C4-2B (cell line): Measurements from ENCODE around the gene CERS5.

Experiments used
- CTCF ChIP-seq: fragments of 450-650 bp; conservative IDR thresholded peaks from 2 replicates; pipeline ENCODE4 v1.5.1; 2017; ENCODE audit warnings: mild to moderate bottlenecking
- ZFX ChIP-seq: fragments of 450-650 bp; IDR thresholded peaks from 2 replicates; pipeline ENCODE4 v1.6.1; 2017

- TF ChIP-seq CTCF (no peak), ZFX (no peak)
Observed at GRCh38 chr12:50079771-50080170, 87.4 kb downstream of the CERS5 start.
